ENCODE data around the gene NHEJ1. TPM values are rescaled to one million over a fixed set of nuclear protein-coding genes. Genes with fewer than 3 reads are reported as not detected.

NHEJ1 gene
- total RNA-seq, 1 experiment from 2014 or later = 16.7 TPM

DNA sequence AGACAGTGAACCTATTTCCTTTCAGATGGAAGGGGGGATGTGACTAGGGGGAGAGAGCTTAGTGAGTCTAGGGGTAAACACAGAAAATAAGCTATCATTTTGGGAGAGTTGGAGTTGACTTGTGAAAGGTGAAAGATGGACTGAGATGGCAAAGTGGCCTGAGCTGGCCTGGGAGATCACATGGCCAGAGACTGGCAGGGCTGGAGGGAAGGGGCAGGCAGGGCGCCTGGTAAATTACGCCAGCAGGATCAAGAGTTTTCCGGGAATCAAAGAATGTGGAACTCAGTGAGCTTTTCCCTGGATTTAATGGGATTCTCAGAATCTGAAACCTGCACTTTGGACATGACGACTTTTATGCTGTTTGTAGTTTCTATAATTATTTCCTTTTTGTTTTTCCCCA lies 118.5 kb downstream of the NHEJ1 start:
- Histone ChIP-seq H3K9ac (ENCODE audit: low read length) (no peak overlapping the region), H4K20me1 (ENCODE audit: low read length) (no peaks in the 10 kb centered on the region), H3K79me2 (ENCODE audit: low read length) (no peaks in the 10 kb centered on the region), H2AFZ (ENCODE audit: low read length) (no peak overlapping the region), H3K9me3 (ENCODE audit: low read length) (no peaks in the 10 kb centered on the region), H3K4me3 (ENCODE audit: low read length) (no peak overlapping the region), H3F3A (ENCODE audit: low read length, unreplicated experiment) (peaks cover 6% of the 10 kb centered on the region), H3K9me2 (replicated peaks; ENCODE audit: low read length) (no peaks in the 10 kb centered on the region), H3K4me1 (ENCODE audit: insufficient read depth, low read length) (peaks cover 19% of the 10 kb centered on the region), H3K36me3 (ENCODE audit: low read depth, low read length) (no peaks in the 10 kb centered on the region), H3K27ac (ENCODE audit: low read length) (no peak overlapping the region), H3K27me3 (ENCODE audit: low read length) (peaks cover 33% of the 10 kb centered on the region), H3K4me2 (ENCODE audit: low read length) (no peak overlapping the region)
- POLR2A ChIA-PET (ENCODE audit: unreplicated experiment) = no interaction called here
- DNase-seq = no peak
- BruUV-seq (replicated peaks) = no TSS peak
- no peak for ATAC-seq
- intact Hi-C loops (cut with micrococcal nuclease) = no loop called here
- CTCF ChIA-PET = interaction anchor here (0.9 kb wide), 1 partner anchor 12 kb away, joined by 3 read pairs; no protein-coding TSS in a partner anchor
- TF ChIP-seq EZH2phosphoT487 (IDR thresholded peaks at IDR 0.05; ENCODE audit: borderline replicate concordance, low read length) (no peak), EZH2 (IDR thresholded peaks at IDR 0.05; ENCODE audit: low read length, unreplicated experiment) (no peak)
- TF ChIP-seq, protein P1, sequence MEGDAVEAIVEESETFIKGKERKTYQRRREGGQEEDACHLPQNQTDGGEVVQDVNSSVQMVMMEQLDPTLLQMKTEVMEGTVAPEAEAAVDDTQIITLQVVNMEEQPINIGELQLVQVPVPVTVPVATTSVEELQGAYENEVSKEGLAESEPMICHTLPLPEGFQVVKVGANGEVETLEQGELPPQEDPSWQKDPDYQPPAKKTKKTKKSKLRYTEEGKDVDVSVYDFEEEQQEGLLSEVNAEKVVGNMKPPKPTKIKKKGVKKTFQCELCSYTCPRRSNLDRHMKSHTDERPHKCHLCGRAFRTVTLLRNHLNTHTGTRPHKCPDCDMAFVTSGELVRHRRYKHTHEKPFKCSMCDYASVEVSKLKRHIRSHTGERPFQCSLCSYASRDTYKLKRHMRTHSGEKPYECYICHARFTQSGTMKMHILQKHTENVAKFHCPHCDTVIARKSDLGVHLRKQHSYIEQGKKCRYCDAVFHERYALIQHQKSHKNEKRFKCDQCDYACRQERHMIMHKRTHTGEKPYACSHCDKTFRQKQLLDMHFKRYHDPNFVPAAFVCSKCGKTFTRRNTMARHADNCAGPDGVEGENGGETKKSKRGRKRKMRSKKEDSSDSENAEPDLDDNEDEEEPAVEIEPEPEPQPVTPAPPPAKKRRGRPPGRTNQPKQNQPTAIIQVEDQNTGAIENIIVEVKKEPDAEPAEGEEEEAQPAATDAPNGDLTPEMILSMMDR (conservative IDR thresholded peaks at IDR 0.05; ENCODE audit: low read depth, low read length) = no peak

GRCh38 chr2:219041252-219041651 lies 119.4 kb downstream of the NHEJ1 start, which contains the start of gene CFAP65:
TSS of gene CFAP65 (minus strand) at chr2:219041516. CDS start at chr2:219039048, 2,468 bp downstream.
- ChIA-PET POLR2A (ENCODE audit: unreplicated experiment) (no interaction called here), CTCF (interaction anchor here (0.8 kb wide), 1 partner anchor 113 kb away, joined by 3 read pairs; no protein-coding TSS in a partner anchor)
- H3F3A ChIP-seq (ENCODE audit: low read length, unreplicated experiment) = peaks cover 6% of the 10 kb centered on the region
- H3K9me2 ChIP-seq (replicated peaks; ENCODE audit: low read length) = no peaks in the 10 kb centered on the region
- H3K9me3 ChIP-seq (ENCODE audit: low read length) = no peaks in the 10 kb centered on the region
- no TSS peak for BruUV-seq (replicated peaks)
- H2AFZ ChIP-seq (ENCODE audit: low read length) = peak within 1 kb of the TSS; percentile 87
- intact Hi-C loops (cut with micrococcal nuclease) = no loop called here
- no peak within 1 kb of the TSS for H3K27ac ChIP-seq (ENCODE audit: low read length)
- TF ChIP-seq, protein P1 (conservative IDR thresholded peaks at IDR 0.05; ENCODE audit: low read depth, low read length) = no peak
- TF ChIP-seq EZH2phosphoT487 (IDR thresholded peaks at IDR 0.05; ENCODE audit: borderline replicate concordance, low read length) (no peak), EZH2 (IDR thresholded peaks at IDR 0.05; ENCODE audit: low read length, unreplicated experiment) (no peak)
- peaks cover 32% of the 10 kb centered on the region for H3K27me3 ChIP-seq (ENCODE audit: low read length)
- peak within 1 kb of the TSS; percentile 86 for H3K4me2 ChIP-seq (ENCODE audit: low read length)
- no peak for ATAC-seq
- no peaks in the 10 kb centered on the region for H3K79me2 ChIP-seq (ENCODE audit: low read length)
- DNase-seq = peak; percentile 52
- H3K9ac ChIP-seq (ENCODE audit: low read length) = peak within 1 kb of the TSS; percentile 17; the same call in 1 of the 2 replicates
- no peaks in the 10 kb centered on the region for H4K20me1 ChIP-seq (ENCODE audit: low read length)
- peak within 1 kb of the TSS; percentile 72 for H3K4me3 ChIP-seq (ENCODE audit: low read length)
- no peaks in the 10 kb centered on the region for H3K36me3 ChIP-seq (ENCODE audit: low read depth, low read length)
- peaks cover 24% of the 10 kb centered on the region for H3K4me1 ChIP-seq (ENCODE audit: insufficient read depth, low read length)

DNA sequence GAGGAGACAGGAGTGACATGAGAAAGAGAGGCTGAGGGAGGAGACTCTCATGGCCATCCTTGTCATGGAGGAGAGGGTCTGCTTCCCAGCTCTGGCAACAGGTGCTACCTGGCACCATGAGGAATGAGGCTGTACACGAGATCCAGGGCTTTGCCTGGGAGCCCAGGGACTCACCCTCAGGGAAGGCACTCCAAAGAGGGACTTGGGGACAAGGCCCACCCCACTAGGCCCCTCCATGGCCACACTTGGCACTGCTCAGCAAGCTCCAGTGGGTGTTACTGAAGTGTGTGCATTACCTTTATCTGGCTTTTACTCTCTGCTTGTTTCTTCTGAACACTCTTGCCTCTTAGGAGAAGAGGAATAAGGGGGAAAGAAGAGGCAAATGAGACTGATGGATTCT lies 122.0 kb downstream of the NHEJ1 start:
- TF ChIP-seq EZH2phosphoT487 (IDR thresholded peaks at IDR 0.05; ENCODE audit: borderline replicate concordance, low read length) = no peak
- TF ChIP-seq, protein P1 (conservative IDR thresholded peaks at IDR 0.05; ENCODE audit: low read depth, low read length) = no peak
- TF ChIP-seq EZH2 (IDR thresholded peaks at IDR 0.05; ENCODE audit: low read length, unreplicated experiment) = no peak
- Histone ChIP-seq H4K20me1 (ENCODE audit: low read length) (no peaks in the 10 kb centered on the region), H3K27me3 (ENCODE audit: low read length) (peaks cover 24% of the 10 kb centered on the region), H3K9ac (ENCODE audit: low read length) (peak overlapping the region; percentile 5; the same call in 1 of the 2 replicates), H3K9me2 (replicated peaks; ENCODE audit: low read length) (no peaks in the 10 kb centered on the region), H3K4me1 (ENCODE audit: insufficient read depth, low read length) (peaks cover 28% of the 10 kb centered on the region), H3F3A (ENCODE audit: low read length, unreplicated experiment) (peaks cover 6% of the 10 kb centered on the region), H3K9me3 (ENCODE audit: low read length) (no peaks in the 10 kb centered on the region), H3K4me2 (ENCODE audit: low read length) (peak overlapping the region; percentile 48), H3K27ac (ENCODE audit: low read length) (peak overlapping the region; percentile 74), H3K4me3 (ENCODE audit: low read length) (no peak overlapping the region), H3K36me3 (ENCODE audit: low read depth, low read length) (no peaks in the 10 kb centered on the region), H3K79me2 (ENCODE audit: low read length) (no peaks in the 10 kb centered on the region), H2AFZ (ENCODE audit: low read length) (no peak overlapping the region)
- ChIA-PET CTCF (no interaction called here), POLR2A (ENCODE audit: unreplicated experiment) (no interaction called here)
- no peak for DNase-seq
- intact Hi-C loops (cut with micrococcal nuclease) = no loop called here
- BruUV-seq (replicated peaks) = no TSS peak
- no peak for ATAC-seq

Measured in PC-3 (cell line).